Non-pigmented ciliary epithelial cell (primary cell): ENCODE data around the gene ABHD17C.
A peak's percentile ranks its signal among the peaks of the same experiment; 100 is the strongest.

Source experiments
- DNase-seq: peaks from one replicate; pipeline ENCODE4 v3.0.0-alpha.2; 2010; ENCODE audit warnings: low read depth

ABHD17C gene

DNA sequence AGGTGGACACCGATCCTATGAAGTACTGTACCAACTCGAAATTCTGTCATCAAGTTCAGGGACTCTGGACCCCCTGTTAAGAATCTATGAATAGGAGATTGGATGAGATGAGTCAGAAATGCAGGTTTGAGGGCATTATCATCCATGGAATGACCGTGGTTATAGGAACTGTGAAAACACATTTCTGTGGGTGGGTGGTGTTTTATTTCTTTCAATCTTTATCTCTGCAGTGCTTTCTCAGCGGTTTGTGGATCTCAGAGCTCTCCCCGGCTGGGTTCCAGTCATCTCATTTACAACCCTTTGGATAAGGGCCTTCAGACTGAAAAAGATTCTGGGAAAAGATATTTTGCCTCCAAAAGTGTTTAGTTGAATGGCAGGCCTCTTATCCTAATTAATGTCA, 5.4 kb upstream of the ABHD17C start:
- no peak for DNase-seq

- DNase-seq, result no peak
Observed at GRCh38 chr15:80691575-80691974, 3.5 kb upstream of the ABHD17C start.

GRCh38 chr15:80693682-80694610, 1.2 kb upstream of the ABHD17C start:
- DNase-seq, result no peak

DNA sequence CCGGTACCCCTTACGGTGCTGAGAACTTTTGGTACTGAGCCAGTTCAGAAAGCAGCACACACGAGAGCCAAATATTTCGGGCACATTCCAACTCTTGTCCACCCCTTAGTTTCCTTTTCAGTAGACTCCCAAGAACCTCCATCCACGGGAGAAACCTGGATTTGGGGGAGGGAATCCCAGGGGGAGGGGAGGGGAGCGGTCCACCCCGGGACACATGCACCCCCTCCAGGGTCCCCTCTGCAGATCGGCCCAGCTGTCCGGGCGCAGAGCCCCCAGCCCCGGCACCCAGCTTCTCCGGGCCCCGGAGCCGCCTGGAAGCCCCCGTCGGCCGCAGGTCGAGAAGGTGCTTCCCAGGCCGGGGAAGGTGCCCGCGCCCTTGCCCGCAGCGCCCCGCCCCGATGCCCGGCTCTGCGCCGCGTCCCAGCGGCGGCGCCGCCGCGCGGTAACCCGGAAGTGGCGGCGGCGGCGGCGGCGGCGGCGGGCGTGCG, 455 bp upstream of the ABHD17C start:
- no peak for DNase-seq

DNA sequence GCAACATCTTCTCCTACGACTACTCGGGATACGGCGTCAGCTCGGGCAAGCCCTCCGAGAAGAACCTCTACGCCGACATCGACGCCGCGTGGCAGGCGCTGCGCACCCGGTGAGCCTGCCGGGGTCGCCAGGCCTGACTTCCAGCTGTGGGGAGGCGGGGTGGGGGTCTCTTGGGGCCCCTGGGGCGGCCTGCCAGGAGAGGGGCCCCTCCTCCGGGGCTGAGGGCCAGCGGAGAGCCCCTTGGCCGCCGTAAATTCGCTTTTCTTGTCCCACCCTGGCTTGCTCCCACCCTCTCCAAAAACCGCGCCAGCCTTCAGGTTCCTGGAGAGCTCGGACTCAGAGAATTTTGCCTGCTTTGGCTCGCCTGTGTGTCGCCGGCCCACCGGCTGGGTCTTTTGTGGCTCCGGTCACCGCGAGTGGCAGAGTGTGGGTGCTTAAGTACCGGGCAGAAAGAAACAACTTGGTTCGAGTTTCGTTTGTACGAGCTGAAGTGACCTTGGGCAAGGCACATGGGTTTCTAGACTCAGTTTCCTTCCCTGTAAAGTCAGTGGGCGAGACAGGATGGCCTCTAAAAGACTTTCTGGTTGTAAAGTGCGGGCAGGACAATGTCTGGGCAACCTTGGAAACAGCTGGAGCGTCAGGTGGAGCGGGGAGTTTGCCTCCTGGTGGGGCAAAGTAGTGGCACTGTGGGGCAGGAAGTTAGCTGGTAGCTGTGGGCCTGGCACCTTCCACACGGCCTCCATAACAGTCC, 976 bp downstream of the ABHD17C start:
- no peak for DNase-seq

DNA sequence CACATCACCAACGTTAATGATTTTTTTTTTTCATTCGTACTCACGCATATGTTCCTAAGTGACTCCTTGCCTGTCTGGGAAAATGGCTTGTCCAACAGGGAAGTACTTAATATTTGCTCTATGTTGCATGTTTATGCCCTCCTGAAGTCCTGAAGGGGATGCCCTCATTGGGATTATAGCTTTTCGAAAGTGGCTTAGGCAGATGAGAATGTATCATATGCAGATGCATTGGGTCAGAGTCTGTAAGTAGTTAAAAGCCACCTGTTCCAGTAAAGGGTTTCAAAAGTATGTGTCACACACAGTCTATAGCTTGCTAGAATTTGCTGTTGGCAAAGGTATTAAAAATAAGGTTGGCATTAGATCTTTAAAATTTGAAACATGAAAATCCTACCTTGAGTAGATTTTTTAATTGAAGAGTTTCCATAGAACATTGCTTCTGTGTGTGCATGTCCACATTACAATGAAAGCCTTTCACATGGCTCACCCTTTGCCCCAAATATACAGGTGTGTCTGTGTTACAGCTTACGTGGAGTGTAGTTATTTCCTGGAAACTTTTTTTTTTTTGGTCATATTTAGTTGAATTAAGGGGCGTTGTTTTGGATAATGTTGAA, 2.1 kb downstream of the ABHD17C start:
- no peak for DNase-seq

DNA sequence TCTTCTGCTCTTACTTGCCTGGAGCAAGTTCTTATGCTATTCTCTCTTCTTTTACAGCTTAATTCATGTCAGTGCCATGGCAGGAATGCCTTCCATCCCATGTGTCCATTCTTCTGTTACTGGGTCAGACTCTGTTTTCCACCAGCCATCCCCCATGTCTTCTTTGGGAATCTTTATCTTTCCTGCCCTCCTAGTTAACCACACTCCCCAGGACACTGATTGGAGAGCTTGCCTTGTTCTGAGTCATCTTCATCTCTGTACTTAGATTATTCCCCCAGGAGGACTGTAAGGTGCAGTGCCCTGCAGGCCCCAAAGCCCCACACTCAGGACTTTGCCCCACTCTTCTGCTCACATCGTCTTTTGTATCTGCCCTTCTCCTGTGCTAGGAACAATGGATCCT, 3.6 kb downstream of the ABHD17C start:
- no peak for DNase-seq

DNA sequence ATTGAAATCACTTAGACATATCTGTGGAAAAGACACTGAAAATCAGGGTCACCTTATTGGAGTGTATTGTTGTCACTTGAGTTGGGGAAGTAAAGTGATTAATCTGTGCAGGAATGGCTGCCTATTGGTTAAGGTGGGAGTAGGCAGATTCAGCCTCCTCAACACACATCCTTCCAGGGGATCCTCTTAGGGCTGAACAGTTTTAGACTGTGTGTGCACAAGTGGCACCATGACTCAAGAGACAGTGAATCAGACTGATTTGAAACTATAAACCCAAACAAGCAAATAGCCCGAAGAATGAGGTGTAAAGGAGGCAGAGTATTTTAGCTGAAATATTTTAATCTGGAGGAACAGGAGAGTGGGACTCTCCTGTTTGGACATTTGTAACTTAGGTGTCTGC, 4.9 kb downstream of the ABHD17C start:
- no peak for DNase-seq

GRCh38 chr15:80701676-80702311, 6.7 kb downstream of the ABHD17C start:
- no peak for DNase-seq

GRCh38 chr15:80703081-80703480, 8.0 kb downstream of the ABHD17C start:
- no peak for DNase-seq

- DNase-seq, result no peak
Observed at GRCh38 chr15:80703965-80704364, 8.9 kb downstream of the ABHD17C start.

- DNase-seq, result no peak
Observed at GRCh38 chr15:80706161-80706560, 11.1 kb downstream of the ABHD17C start.

DNA sequence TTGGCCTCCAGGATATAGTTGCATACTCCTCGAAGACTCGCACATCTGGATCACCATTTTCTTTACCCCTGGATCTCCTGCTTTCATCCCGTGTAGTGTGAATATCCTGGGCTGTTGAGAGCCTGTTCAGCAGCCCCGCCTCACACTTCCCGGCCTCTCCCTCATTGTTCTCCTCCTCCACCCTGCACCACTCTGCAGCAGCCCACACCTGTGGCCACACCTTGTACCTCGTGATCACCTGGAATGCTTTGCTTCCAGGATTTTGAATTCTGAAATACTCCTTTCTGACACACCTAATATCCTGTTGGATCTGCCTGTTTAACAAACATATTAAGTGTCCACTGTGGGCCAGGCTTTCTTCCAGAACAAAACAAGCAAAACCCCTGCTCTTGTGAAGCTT, 14.4 kb downstream of the ABHD17C start:
- DNase-seq, result no peak

GRCh38 chr15:80710635-80711554, 15.8 kb downstream of the ABHD17C start:
- DNase-seq, result no peak

GRCh38 chr15:80711886-80712285, 16.8 kb downstream of the ABHD17C start:
- DNase-seq, result no peak

GRCh38 chr15:80712956-80713355, 17.8 kb downstream of the ABHD17C start:
- no peak for DNase-seq

- no peak for DNase-seq
Observed at GRCh38 chr15:80721476-80721875, 26.4 kb downstream of the ABHD17C start.

GRCh38 chr15:80722811-80723210, 27.7 kb downstream of the ABHD17C start:
- DNase-seq, result no peak

- DNase-seq, result peak; percentile 42
Observed at GRCh38 chr15:80727196-80727595, 32.1 kb downstream of the ABHD17C start.

DNA sequence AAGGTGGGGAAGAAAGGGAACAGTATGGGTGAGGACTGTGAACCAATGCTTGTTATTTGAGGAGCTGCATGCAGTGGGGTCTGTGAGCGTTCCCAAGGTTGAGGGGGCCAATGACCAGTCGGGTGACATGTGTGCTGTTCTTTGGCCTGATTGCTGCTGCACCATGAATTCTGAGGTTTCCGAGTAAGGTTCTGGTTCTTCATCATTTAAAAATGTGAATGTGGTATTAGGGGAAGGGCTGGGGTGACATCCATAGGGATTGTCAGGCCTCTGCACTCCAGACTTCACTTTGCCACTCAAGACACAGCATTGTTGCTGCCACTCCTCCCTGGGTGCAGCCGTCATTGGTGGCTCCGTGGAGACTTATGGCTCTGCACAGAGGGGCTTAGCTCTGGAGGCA, 32.5 kb downstream of the ABHD17C start:
- no peak for DNase-seq

DNA sequence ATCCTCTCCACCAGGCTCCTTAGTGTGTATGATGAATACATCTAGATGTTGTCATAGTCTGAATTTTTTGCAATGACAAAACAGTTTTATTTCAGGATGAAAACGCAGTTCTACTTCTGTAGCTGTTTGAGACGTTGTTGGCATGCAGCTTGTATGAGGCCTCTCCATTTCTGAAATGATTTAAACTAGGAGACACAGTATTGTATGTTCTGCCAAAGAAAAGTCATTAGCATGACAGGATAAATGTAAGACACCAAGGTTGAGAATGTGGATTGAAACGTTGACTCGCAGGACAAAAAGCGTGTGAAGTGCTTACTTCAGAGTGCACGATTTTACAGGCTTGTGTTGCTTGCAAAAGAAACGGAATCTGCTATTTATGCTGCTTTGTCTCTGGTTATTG, 35.3 kb downstream of the ABHD17C start:
- DNase-seq, result no peak
